IPS-20b (cell line): ENCODE measurements around the gene CCDC192.
"Not testable (repeated sequence)": the region's sequence is repeated elsewhere in the genome, so short reads cannot be mapped to it uniquely, and the experiment has no call there.

Experiments used
- H3K27ac ChIP-seq: one replicate; pipeline ENCODE4 v1.5.1; 2013; ENCODE audit warnings: low read length
- H3K27me3 ChIP-seq: 2 replicates; pipeline ENCODE4 v1.6.1; 2013; ENCODE audit warnings: mild to moderate bottlenecking, low read length, inconsistent platforms; ENCODE audit not compliant: insufficient read depth
- H3K36me3 ChIP-seq: 2 replicates; pipeline ENCODE4 v1.6.1; 2013; ENCODE audit warnings: low read depth, mild to moderate bottlenecking, inconsistent platforms, low read length, moderate library complexity; ENCODE audit not compliant: insufficient read depth
- H3K4me1 ChIP-seq: 2 replicates; pipeline ENCODE4 v1.6.1; 2013; ENCODE audit warnings: mild to moderate bottlenecking, control low read depth, inconsistent platforms, low read length, moderate library complexity; ENCODE audit not compliant: insufficient read depth
- H3K4me3 ChIP-seq: 2 replicates; pipeline ENCODE4 v1.5.1; 2013; ENCODE audit warnings: mild to moderate bottlenecking, low read length, inconsistent platforms
- H3K9ac ChIP-seq: 2 replicates; pipeline ENCODE4 v1.6.1; 2013; ENCODE audit warnings: low read depth, mild to moderate bottlenecking, inconsistent platforms, low read length, moderate library complexity
- H3K9me3 ChIP-seq: 2 replicates; pipeline ENCODE4 v1.6.1; 2013; ENCODE audit warnings: mild to moderate bottlenecking, low read depth, low read length, inconsistent platforms; ENCODE audit not compliant: insufficient read depth

CCDC192 gene

DNA sequence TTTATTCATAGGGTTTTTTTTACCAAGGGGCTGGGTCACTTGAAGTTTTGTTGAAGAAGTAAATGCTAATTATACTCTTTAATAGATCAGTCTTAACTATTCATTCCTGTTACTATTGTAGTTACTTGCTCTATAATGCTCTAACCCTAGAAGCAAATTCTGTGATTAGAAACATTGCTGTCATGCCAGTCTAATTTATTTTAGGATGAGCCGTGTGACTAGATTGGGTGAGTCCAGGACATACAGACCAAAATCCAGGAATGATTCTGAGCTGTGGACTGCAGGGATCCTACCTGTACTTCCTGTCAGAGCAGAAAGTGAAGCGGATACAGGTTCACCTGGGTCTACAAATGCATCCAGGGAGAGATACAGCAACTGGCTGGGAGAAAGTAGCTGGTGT, 757 bp upstream of the CCDC192 start:
- no peaks in the 10 kb centered on the region for H3K27me3 ChIP-seq
- peaks cover 5% of the 10 kb centered on the region; the same call in 1 of the 2 replicates for H3K4me1 ChIP-seq
- no peaks in the 10 kb centered on the region for H3K9me3 ChIP-seq
- no peak overlapping the region for H3K27ac ChIP-seq
- H3K9ac ChIP-seq = no peak overlapping the region
- H3K36me3 ChIP-seq = no peaks in the 10 kb centered on the region
- H3K4me3 ChIP-seq = no peak overlapping the region

DNA sequence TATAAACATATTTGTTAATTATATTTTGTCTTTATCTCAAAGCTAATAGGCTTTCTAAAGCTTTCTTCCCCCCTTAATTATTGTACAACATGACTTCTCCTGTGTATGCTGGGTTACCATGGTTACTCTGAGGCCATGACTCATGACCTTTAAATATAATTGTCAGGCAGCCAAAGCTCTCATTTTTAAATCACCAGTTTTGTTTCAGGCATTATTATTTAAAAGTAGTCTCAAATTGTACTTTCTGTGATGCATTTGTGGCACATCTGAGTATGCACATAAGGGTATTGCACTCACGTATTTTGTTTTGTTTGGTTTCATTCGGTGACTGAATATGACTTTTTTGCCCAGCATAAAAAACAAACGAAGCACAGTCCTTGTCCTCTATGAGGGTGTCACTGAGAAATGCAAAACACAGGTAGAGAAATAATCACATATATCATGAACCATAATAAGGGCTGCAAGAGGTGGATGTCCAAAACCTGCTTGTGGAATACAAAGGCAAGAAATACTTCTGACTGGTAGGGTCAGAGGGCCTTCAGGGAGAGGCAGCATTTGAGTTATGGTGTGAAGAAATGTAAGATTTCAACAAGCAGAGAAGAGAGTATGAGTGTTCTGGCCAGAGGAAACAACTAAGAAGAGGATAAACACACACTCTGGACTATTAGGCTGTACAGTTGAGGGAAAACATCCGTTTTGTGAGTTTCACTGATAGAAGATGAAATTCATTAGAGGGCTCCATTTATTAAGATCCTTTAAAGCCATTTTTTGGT, 2.1 kb downstream of the CCDC192 start:
- no peak overlapping the region for H3K27ac ChIP-seq
- H3K4me1 ChIP-seq = peaks cover 5% of the 10 kb centered on the region; the same call in 1 of the 2 replicates
- no peak overlapping the region for H3K4me3 ChIP-seq
- H3K27me3 ChIP-seq = no peaks in the 10 kb centered on the region
- no peaks in the 10 kb centered on the region for H3K36me3 ChIP-seq
- H3K9ac ChIP-seq = no peak overlapping the region
- no peaks in the 10 kb centered on the region for H3K9me3 ChIP-seq

DNA sequence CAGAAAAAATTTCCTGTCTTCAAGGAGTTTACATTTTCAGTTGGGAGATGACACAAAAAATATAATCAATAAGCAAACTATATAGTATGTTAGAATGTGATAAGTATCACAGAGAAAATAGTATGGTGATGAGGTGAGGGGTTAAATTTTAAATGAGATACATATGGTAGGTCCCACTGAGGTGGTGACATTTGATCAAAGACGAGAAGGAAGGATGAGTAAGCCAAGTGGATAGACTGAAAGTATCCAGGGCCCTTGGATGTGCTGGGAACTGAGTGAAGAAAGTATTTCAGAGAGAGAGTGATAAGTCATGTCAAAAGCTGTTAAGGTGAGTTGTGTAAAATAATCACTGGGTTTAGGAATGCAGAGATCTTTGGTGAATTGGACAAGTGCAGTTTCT, 3.5 kb downstream of the CCDC192 start:
- no peak overlapping the region for H3K9ac ChIP-seq
- H3K4me3 ChIP-seq = no peak overlapping the region
- no peaks in the 10 kb centered on the region for H3K36me3 ChIP-seq
- no peak overlapping the region for H3K27ac ChIP-seq
- H3K27me3 ChIP-seq = no peaks in the 10 kb centered on the region
- H3K4me1 ChIP-seq = peaks cover 5% of the 10 kb centered on the region; the same call in 1 of the 2 replicates
- no peaks in the 10 kb centered on the region for H3K9me3 ChIP-seq

DNA sequence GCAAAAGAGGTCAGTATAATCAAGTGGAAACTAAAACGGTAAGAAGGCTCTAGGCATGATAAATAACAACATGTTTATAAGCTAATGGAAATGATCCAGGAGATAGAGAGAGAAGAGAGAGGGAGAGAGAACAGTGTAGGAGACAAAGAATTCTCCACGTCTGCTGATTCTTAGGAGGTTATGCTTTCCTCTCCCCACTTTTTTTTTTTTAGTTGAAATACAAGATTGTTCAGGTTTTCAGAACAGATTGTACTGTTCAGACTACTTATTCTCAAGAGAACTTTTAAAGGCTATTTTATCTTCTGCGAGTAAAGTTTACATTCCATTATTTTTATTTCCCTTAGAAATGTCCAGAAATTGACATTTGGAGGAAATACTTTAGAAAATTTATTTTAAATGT, 4.0 kb downstream of the CCDC192 start:
- H3K27ac ChIP-seq = no peak overlapping the region
- H3K4me1 ChIP-seq = peaks cover 5% of the 10 kb centered on the region; the same call in 1 of the 2 replicates
- no peak overlapping the region for H3K9ac ChIP-seq
- no peaks in the 10 kb centered on the region for H3K27me3 ChIP-seq
- H3K9me3 ChIP-seq = no peaks in the 10 kb centered on the region
- no peak overlapping the region for H3K4me3 ChIP-seq
- no peaks in the 10 kb centered on the region for H3K36me3 ChIP-seq

DNA sequence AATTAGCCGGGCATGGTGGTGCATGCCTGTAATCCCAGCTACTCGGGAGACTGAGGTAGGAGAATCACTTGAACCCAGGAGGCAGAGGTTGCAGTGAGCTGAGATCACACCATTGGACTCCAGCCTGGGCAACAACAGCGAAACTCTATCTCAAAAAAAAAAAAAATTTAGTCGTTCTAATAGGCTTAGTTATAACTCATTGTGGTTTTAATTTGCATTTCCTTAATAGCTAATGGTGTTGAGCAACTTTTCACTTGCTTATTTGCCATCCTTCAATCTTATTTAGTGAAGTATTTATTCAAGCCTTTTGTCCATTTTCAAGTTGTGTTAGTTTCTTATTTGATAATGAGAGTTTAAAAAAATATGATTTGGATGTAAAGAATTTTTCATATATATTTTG, 9.9 kb downstream of the CCDC192 start:
- not testable (repeated sequence) for H3K9me3 ChIP-seq, H3K4me1 ChIP-seq

DNA sequence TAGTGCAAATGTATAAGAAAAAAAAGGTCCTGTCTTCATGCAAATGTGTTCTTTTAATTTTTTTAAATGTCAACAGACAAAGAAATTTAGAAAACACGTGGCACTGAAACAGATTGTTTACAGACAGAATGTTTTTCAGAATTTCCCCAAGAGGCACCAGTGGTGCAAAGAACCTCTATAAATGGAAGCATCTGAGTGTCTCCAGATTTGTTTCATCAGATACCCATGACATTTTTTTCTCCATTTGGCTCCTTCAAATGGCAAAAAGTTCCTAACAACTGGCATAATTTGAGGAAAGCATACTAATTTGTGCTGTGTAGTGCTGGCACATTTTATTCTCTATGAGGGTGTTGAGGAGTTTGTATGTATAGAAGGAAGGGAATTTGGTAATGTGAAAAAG, 15.0 kb downstream of the CCDC192 start:
- Histone ChIP-seq H3K4me1 (no peaks in the 10 kb centered on the region), H3K9me3 (peaks cover 16% of the 10 kb centered on the region), H3K27ac (no peak overlapping the region), H3K9ac (no peak overlapping the region), H3K27me3 (no peaks in the 10 kb centered on the region), H3K4me3 (no peak overlapping the region), H3K36me3 (no peaks in the 10 kb centered on the region)

More for the DNA sequence above, 9.9 kb downstream of the CCDC192 start:
- H3K27ac ChIP-seq, H3K9ac ChIP-seq, H3K27me3 ChIP-seq, H3K4me3 ChIP-seq, H3K36me3 ChIP-seq: not testable (repeated sequence)

DNA sequence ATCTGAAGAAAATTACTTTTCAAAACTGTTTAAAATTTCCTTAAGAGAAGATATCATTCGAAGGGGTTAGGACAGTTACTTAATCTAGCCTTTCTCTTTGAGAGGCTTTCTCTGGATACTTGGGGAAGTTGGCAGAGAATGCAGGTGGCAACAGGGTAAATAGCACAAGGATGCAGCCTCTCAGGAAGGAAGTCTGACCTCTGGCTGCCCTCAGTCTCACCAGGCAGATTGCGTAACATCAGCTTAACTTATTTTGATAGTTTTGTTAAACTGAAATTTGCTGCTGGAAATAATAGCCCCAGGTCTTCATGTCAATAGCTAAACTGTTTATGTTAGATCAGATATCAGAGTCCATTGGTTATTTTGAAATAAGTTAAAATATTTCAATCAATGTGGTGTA, 20.4 kb downstream of the CCDC192 start:
- Histone ChIP-seq H3K27me3 (no peaks in the 10 kb centered on the region), H3K36me3 (no peaks in the 10 kb centered on the region), H3K4me1 (no peaks in the 10 kb centered on the region), H3K9me3 (peaks cover 16% of the 10 kb centered on the region), H3K27ac (no peak overlapping the region), H3K4me3 (no peak overlapping the region), H3K9ac (no peak overlapping the region)

DNA sequence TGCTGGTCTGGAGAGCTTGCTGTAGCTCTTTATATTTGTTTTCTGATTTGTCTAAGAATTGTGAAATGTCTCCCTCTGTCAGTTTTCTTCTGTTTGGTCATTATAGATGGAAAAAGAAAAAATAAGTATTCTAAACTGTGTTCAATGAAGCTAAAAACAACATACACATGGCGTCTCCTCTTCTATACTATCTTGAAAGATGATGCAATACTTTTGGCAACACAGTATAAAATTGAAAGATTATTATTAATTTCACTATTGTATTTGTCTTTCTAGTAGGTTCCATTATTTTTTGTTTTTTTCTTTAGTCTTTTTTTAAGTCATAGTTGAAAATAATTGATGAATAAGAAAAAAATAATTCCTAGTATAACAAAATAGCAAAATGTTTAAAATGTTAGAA, 22.5 kb downstream of the CCDC192 start:
- no peak overlapping the region for H3K4me3 ChIP-seq
- peaks cover 7% of the 10 kb centered on the region for H3K9me3 ChIP-seq
- no peak overlapping the region for H3K27ac ChIP-seq
- no peaks in the 10 kb centered on the region for H3K4me1 ChIP-seq
- H3K9ac ChIP-seq = no peak overlapping the region
- no peaks in the 10 kb centered on the region for H3K27me3 ChIP-seq
- H3K36me3 ChIP-seq = no peaks in the 10 kb centered on the region

DNA sequence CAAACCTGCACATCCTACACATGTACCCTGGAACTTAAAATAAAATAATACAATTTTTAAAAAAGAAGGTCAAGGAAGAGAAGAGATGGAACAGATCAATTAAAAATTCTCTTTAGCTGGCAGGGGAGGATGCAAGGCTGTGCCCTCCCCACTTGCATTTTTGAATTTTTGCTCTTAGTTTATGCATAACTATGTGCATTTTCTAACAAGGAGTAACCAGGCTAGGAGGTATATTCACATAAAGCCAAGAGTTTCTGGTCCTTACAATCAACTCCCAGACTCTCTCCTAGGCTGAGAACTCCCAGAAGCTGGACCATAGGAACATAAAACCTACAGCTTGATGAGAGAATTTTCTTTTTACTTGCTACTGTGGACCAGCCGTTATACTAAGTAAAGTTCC, 29.8 kb downstream of the CCDC192 start:
- no peaks in the 10 kb centered on the region for H3K9me3 ChIP-seq
- no peaks in the 10 kb centered on the region for H3K36me3 ChIP-seq
- no peak overlapping the region for H3K4me3 ChIP-seq
- no peaks in the 10 kb centered on the region for H3K4me1 ChIP-seq
- H3K27me3 ChIP-seq = no peaks in the 10 kb centered on the region
- H3K27ac ChIP-seq = no peak overlapping the region
- no peak overlapping the region for H3K9ac ChIP-seq

DNA sequence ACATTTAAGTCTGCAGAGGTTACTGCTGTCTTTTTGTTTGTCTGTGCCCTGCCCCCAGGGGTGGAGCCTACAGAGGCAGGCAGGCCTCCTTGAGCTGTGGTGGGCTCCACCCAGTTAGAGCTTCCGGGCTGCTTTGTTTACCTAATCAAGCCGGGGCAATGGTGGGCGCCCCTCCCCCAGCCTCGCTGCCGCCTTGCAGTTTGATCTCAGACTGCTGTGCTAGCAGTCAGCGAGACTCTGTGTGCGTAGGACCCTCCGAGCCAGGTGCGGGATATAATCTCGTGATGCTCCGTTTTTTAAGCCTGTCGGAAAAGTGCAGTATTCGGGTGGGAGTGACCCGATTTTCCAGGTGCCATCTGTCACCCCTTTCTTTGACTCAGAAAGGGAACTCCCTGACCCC, 36.2 kb downstream of the CCDC192 start:
- not testable (repeated sequence) for H3K9me3 ChIP-seq, H3K4me1 ChIP-seq, H3K36me3 ChIP-seq, H3K27ac ChIP-seq, H3K27me3 ChIP-seq
- Histone ChIP-seq H3K9ac (peak overlapping the region; percentile 29; the same call in 1 of the 2 replicates), H3K4me3 (peak overlapping the region; percentile 54; the same call in 1 of the 2 replicates)

DNA sequence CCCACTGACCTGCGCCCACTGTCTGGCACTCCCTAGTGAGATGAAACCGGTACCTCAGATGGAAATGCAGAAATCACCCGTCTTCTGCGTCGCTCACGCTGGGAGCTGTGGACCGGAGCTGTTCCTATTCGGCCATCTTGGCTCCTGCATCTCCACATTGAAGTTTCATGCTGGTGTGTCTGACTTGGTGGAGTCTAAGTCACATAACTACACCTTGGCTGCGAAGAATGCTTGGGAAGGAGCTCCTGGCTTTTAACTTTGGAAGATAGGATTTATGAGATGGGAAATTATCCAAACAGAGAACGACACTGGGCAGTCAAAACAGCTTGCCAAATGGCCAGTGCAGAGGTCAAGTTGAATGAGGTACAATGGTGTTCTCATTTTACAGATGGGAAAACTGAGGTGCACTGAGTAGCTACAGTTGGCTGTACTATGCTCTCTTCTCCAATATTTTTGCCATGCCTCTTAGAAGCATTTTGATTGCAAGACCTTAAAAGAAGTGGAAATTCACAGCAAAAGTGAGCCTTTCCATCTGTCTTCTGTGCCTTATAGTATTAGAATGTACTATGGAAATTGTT, 36.7 kb downstream of the CCDC192 start:
- H3K9me3 ChIP-seq = no peaks in the 10 kb centered on the region
- H3K4me3 ChIP-seq = peak overlapping the region; percentile 54
- no peak overlapping the region for H3K27ac ChIP-seq
- peak overlapping the region; percentile 29; the same call in 1 of the 2 replicates for H3K9ac ChIP-seq
- no peaks in the 10 kb centered on the region for H3K36me3 ChIP-seq
- H3K27me3 ChIP-seq = peaks cover 4% of the 10 kb centered on the region; the same call in 1 of the 2 replicates
- H3K4me1 ChIP-seq = peaks cover 5% of the 10 kb centered on the region; the same call in 1 of the 2 replicates

DNA sequence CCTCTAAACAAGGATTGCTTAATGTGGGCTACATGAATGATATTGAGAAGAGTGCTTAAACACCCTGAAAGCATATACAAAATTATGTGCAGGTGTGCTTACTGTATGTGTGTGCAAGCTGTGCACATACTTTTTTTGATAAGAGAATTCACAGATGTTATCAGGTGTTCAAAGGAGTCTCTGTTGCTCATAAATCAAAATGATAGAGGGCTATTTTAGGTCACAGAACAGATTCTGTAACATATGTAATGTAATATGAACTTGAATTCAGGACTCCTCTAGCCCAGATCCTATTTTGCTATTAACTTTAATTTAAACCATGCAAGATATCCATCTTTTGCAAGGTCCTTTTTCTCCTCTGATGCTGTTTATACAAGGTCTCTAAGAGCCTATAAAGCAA, 38.2 kb downstream of the CCDC192 start:
- H3K4me1 ChIP-seq = peaks cover 5% of the 10 kb centered on the region; the same call in 1 of the 2 replicates
- no peaks in the 10 kb centered on the region for H3K9me3 ChIP-seq
- no peaks in the 10 kb centered on the region for H3K36me3 ChIP-seq
- no peak overlapping the region for H3K9ac ChIP-seq
- no peak overlapping the region for H3K27ac ChIP-seq
- H3K4me3 ChIP-seq = no peak overlapping the region
- peaks cover 4% of the 10 kb centered on the region; the same call in 1 of the 2 replicates for H3K27me3 ChIP-seq
